HG02571 (cell line): ENCODE measurements around the gene SDK1.

Experiments used
- ATAC-seq: cut with Tn5 transposase; IDR thresholded peaks from one replicate; pipeline ENCODE4 v1.9.1; 2021; ENCODE audit warnings: mild to moderate bottlenecking, moderate library complexity; ENCODE audit not compliant: unreplicated experiment

Gene SDK1

DNA sequence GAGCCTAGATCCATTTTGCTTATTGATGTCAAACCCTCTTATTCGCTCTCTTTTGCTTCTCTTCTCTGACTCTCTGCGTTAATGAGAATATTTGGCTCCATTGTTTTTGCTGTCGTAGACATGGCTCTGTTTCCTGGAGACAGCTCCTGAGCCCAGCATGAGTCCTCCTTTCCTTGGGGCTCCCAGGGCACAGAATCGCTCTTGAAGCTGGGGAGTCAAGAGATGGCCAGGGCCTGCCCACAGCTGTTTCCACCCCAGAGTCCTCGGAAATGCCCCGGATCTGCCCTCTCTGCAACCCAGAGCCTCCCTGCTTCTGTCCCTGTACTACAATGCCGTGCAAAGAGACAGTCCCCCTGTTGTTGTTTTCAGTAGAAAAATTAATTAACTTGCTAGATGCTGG lies 814.4 kb downstream of the SDK1 start:
- ATAC-seq, result no peak

DNA sequence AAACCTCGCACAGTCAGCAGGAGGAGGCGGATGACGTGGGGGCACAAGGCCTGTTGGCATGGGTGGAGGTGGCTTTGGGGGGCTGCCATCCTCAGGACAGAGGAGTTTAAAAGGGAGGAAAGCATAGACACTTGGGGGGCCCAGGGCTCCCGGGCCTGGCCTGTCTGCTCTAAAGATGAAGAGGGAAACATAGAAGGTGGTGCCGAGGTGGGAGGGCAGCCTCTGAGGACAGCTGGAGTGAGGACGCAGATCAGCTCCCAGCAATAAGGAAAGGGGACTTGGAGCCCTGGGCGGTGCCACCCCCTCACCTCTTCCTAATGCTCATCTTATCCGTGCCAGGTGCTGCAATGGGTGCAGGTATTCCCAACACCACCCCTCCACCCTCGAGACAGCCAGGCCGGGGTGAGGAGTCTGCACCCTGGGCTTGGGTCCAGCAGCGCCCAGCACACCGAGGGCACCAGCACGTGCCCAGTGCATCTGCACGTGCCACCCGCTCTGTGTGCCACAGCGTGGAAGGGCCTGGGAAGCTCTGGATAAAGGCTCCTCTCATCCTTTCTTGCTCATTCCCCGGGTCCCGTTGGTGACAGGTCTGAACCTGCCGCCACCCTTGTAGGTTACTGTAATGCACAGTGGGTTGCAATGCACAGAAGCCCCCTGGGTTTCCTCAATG lies 815.0 kb downstream of the SDK1 start:
- ATAC-seq, result no peak

DNA sequence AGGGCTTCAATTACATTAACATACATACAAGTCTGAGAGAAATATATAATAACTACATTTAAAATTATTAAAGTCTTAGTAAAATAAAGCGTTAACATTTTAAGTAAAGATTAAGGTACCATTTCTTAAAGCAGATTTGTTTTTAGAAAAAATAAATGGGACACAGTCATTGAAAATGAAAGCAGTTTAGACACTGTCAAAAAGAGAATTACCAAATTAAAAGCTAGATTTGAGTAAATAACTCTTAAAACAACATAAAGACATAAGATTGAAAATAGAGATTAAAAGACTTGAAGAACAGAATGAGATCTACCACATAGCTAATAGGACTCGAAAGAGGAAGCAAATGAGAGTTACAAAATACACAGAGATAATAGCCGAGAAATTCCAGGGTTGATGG lies 818.8 kb downstream of the SDK1 start:
- no peak for ATAC-seq

DNA sequence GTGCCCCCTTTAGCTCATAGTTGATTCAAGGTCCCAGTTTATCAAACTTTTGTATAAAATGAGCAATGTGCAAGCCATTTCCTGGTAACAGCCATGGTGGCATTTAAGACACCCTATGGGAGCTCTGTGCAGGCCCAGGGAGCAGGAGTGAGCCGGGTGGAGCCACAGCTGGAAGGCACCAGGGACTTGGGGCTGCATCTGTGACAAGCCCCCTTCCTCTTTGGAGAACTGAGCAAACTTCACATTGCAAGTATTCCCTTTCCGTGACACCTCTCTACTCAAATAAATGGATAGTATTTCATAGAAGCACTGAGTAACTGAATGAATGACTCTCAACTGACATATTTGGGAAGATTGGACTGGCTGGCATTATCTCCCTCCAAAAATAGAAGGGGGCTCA lies 822.3 kb downstream of the SDK1 start:
- no peak for ATAC-seq

DNA sequence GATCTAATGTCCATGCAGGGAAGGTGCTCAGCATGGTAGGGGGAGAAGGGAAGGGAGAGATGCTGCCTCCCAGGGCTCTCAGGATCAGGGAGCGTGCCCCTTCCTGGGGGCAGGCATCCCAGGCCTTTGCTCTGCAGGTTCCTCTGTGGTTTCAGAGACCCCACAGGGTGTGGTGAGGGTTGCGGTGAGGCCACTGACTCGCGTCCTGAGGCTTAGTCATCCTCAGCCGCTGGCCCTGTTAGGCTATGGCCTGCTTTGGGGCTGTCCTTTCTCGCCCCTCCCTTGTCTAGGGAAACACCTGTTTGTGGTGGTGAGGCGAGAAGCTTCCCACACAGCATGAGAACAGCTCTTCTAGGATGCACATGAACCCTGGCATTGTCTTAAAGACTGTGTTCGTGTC lies 822.8 kb downstream of the SDK1 start:
- ATAC-seq, result no peak

DNA sequence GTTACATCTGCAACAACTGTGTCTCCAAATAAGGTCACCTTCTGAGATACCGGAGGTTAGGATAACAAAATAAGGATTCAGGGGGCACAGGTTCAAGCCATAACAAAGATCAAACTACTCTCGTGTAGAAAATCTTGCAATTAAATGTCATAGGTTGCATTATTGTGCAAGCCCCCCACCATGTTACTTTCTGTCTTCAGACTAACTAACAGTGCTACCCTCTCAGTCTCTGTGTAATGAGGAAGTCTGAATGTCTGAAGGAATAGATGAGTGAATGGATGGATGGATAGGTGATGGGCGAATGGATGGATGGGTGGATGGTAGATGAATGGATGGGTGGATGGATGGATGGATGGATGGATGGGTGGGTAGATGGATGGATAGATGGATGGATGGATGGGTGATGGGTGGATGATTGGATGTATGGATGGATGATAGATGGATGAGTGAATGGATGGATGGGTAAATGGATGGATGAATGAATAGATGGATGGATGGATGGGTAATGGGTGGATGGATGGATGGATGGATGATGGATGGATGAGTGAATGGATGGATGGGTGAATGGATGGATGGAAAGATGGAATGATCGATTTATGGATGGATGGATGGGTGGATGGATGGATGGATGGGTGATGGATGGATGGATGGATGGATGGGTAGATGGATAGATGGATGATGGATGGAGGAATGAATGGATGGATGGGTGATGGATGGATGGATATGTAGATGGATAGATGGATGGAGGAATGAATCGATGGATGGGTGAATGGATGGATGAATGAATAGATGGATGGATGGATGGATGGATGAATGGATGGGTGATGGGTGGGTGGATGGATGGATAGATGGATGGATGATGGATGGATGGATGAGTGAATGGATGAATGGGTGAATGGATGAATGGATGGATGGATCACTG lies 823.8 kb downstream of the SDK1 start:
- ATAC-seq, result no peak

DNA sequence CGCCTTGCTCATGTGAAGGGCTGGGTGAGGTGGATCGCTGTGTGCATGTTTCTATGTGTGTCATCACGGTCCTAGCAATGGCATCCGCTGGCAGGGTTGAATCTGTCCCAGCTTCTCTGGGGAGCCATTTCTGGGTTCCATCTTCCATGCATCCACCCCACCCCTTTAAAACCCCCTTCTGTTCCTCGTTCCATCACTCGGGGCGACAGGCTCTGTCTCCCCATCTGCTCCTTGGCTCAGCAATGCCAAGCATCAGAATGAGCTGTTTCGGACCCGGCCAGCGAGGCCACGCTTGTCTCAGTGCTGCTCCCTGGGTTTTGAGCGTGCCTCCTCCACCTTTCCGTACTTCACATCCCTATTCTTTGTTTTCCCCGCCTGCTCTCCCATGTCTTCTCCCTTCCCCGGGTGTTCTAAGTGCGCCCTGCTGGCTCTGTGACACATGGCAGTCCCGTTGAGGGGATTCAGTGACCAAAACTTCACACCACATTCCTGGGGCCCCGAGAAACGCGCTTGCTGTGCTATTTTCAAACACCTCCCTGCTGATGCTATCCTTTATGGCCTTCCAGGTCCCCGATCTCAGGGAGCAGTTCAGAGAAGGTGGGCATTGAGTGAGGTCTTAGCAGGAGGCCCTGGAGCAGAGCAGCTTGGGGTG lies 827.0 kb downstream of the SDK1 start:
- ATAC-seq, result no peak

DNA sequence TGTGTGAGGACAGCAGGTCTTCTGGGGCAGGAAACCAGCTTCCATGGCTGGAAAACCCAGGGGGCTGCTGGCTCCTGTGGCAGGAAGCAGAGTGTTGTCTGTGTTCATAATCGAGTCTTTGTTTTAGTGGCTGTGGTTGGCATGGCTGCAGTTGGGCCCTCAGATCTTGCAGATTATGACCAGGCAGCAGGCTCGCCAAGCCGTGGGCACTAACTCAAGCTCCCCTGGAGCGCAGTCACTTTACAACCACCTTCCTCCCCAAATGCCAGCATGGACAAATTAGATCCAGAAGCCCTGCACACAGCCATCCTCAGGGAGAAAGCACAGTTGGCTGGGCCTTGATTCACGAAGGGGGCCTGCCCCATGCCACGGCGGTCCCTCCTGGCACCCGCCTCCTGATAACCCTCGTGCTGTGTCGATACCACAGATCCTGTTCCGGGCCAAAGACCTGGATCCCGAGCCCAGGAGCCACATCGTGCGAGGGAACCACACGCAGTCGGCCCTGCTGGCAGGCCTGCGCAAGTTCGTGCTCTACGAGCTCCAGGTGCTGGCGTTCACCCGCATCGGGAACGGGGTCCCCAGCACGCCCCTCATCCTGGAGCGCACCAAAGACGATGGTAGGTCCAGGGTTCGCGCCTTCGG lies 828.5 kb downstream of the SDK1 start:
- ATAC-seq, result no peak

DNA sequence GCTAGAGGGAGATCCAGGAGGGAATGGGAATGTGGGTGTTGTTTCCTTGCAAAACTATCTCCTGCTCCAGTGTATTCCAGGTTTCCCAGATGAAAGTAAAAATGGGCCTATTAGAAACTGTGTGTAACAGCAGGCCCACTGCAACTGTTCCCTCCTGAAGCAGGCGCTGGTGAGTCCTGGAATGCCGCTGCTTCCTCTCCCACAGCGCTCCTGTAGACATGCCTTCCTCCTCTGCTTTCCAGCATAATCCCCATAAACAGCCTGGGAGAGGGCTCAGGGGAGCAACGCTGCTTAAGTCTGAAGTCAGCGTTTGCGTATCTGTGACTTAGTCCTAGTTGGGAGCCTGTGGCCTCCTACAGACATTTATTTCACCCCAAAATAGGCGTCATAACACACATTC lies 830.0 kb downstream of the SDK1 start:
- no peak for ATAC-seq

DNA sequence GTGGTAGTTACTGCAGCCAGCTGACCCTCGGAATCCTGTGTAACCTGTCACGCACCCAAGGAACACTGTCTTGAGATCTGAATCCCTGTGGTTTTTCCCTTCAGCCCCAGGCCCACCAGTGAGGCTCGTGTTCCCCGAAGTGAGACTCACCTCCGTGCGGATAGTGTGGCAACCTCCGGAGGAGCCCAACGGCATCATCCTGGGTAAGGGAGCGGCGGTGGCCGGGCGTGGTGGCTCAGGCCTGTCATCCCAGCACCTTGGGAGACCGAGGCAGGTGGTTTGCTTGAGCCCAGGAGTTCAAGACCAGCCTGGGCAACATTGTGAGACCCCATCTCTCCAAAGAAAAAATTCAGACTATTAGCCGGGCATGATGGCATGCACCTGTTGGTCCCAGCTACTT lies 831.2 kb downstream of the SDK1 start:
- no peak for ATAC-seq

DNA sequence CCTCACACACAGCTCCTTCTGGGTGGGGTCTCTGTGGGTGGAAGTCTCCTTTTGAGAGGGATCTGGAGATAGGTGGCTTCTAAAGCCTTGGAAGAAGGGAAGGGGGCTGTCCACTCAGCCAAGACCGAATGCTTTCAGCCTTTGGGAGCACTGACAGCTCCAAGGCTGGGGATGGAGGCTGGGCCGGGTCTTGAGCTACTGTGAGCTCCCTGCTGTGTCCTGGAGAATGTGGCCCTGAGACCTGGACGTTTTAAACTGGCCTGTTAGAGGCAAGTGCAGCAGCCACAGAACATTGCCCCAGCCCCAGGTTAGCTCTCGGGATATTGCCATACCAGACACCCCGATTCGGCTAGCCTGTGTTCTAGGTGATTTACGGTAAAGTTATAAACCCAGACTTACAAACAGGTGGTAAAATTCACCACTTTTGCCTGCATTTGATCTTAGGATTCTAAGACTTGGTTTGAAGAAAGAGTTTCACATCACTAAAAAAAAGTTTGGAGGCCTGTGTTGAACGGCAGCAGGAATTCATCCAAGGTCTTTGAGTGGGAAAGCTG lies 832.5 kb downstream of the SDK1 start:
- no peak for ATAC-seq

DNA sequence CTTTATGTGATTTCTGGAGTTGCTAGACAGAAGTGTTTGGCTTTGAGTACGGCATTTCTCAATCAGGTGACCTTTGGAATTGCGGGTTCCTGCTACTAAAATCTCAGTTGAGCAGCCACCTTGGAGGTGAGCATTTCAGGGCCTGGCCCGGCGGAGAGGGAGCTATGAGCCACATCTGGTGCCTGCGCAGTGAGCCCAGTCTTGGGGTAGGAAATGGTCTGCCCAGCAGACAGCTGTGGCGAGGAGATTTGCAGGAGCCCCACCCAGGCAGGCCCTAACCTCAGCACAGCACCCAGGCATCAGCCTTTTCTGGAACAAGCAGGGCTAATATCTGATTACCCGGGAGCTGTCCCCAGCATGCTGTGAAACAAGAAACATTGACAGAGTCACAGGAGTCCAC lies 833.2 kb downstream of the SDK1 start:
- no peak for ATAC-seq

DNA sequence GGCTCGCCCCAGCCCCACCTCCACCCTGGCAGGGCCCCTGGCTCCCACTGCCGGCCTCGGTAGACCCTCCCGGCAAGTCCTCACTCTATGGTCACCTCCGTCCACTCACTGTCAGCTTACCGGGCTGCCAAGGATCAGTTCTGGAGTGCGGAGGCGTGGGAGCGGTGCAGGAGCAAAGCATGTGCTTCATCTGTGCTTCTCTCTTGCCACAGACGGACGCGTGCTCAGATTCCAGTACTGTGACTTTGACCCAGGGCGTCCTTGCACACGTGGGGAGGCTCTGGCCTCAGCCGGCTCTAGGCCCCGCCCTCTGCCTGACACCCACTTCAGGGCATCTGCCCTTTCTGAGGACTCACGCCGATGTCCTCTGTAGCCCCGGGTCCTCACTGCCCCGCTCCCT lies 833.6 kb downstream of the SDK1 start:
- ATAC-seq, result no peak

DNA sequence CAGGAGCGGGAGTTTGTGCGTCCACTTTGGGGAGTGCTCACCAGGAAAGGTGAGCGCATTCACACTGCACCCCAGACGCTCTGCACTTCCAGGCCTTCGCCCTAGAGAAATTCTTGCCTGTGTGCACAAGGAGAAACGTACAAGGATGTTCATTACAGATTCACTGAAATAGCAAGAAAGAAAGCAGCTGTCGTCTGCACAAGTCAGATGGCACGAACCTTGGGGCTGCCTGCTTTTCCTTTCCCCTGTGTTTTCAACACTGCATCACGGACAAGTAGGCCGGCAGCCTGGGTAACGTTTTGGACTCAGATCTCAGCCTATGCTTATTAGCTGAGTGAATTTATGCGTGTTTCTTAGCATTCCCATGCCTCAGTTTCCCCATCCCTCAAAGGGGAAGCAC lies 834.2 kb downstream of the SDK1 start:
- no peak for ATAC-seq

DNA sequence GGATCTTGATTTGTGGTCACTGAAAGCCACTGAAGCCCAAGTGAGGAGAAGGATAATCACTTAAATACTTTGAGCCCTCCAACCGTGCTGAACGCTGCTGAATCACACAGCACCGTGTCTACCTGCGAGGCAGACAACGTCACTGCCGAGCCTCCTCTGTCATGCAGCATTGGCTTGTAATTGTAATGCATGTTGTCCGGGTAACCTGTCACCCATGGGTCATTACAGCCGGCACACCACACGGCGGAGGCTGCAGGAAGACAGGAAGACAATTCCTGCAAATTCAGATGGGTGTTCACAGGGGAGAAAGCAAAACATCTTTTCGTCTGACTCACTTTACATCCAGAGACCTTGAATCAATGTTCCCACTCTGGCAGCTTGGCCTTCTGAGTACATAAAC lies 835.0 kb downstream of the SDK1 start:
- ATAC-seq, result no peak

DNA sequence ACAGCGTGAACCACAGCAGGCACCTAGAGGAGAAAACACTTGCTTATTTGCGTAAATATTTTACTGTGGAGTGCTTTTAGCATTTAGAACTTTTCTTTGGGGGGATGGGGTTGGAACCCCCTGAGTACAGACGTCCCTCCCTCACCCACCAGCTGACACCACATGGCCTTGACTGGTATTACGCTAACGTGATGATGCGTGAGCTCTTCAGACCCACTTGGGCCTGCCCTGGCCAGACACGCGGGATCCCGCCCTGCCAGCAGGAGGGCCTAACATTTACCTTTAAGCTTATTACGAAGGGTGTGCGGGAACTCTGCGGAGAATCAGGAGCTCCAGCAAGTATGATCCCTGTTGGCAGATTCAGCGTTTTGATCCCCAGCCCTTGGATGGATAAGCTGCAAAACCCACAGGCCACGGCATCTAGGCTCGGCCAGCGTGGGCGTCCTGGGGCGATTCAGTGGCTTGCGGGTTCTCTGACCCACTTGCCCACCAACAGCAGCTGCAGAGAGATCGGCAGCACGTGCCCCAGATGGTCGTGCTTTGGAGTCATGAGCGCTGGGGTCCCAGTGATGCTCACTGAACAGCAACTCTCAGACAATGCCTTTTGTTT lies 835.6 kb downstream of the SDK1 start:
- no peak for ATAC-seq

DNA sequence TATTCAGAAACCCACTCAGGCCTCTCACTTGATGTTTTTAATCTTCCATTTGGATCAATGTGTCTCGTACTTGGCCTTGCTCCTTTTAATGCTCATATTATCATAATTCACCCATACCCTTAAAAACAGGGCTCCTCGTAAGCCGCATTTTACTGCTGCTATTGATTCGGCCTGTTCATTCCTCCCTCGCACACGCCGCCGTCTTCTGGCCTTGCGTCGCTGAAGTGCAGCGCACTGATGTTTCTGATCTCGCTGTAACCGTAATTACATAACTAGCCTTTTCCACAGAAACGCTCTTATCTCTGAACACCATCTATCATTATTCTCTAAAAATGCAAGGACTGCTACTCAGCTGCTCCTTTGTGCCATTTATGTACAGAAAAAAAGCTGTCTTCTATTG lies 836.5 kb downstream of the SDK1 start:
- ATAC-seq, result no peak

DNA sequence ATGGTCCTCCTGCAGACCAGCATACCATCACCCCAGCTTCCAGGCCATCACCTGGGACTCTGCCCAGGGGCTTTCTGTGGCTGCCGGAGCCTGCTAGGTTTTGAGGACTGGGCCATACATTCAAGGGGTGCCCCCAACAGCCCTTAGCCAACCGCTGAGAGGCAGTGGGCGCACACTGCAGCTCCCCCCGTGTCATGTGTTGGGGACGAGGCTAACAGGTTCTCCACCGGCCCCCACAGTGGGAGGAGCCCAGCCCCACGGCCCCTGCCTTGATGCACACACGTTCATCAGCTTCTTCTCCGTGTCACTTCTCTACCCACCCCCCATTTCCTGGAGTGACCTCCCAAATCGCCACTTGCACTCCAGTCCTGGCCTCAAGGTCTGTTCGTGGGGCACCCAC lies 837.8 kb downstream of the SDK1 start:
- ATAC-seq, result no peak

DNA sequence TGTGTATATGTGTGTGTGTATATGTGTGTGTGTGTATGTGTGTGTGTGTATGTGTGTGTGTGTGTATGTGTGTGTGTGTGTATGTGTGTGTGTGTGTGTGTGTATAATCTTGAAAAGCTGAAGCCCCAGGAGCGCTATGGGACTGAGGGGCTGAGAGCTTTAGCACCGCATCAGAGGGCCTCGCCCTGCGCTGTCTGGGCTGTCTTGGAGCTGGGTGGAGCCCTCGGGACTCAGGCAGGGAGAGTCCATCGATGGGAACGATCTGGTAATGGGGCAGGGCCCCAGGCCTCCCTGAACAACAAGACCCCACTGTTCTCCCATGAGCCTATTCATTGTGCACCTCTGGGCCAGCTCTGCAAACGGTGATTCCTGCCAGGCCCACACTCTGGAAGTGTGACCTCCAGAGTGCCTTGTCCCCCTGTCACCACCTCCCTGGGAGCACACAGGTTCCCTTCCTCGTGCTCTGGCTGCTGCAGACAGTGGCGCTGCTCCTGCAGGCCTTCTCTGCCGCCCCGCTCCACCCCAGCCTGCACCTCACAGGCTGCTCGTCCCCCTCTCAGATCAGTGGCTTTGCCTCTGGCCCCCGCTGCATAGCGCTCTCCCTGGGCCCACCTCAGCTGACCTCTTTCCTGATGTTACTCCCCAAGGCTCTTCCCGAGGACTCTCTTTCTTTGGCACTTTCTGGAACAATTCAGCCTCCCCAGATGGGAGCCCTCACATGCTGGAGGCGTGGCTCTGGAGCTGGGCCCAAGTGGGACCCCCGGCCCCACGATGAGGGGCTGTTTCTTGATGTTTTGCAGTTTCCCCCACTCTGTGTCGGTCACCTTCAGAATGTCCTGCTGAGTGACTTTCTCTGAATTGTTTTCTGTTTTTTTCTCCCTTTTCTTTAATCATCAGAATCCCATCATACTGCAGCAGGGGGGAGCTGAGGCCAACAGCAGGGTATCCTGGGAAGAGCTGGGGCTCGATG lies 838.9 kb downstream of the SDK1 start:
- ATAC-seq, result no peak

DNA sequence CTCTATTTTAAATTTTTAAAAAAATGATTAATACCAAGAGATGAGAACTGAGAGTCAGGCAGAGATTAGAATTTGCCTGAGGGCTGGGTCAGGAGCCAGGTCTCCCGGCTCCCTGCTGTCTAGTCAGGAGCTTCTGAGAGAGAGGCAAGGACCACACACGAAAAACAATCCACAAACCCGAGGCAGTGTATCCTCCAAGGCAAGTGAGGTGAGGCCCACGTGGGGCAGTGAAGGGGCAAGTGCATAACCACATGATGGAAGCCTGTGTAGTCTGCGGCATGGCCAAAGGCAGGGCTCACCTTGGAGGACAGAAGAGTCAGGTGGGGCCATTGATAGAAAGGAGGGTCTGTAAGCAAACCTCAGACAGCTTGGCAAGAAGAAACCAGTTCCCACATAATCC lies 839.9 kb downstream of the SDK1 start:
- no peak for ATAC-seq
